GM19238 (cell line): ENCODE results near the gene SUGP1.

Experiments
- DNase-seq: peaks from one replicate; pipeline ENCODE4 v3.0.0; 2011; ENCODE audit warnings: low spot score; ENCODE audit not compliant: insufficient read length

Gene SUGP1

GRCh38 chr19:19342086-19343015 lies 22.0 kb upstream of the SUGP1 start:
- no peak for DNase-seq

- no peak for DNase-seq
Observed at GRCh38 chr19:19341026-19341425, 20.7 kb upstream of the SUGP1 start.

GRCh38 chr19:19338082-19338481 lies 17.8 kb upstream of the SUGP1 start:
- DNase-seq = no peak

- no peak for DNase-seq
Observed at GRCh38 chr19:19337120-19337519, 16.8 kb upstream of the SUGP1 start.

GRCh38 chr19:19336597-19336996 lies 16.3 kb upstream of the SUGP1 start:
- DNase-seq = no peak

GRCh38 chr19:19335408-19336158 lies 15.3 kb upstream of the SUGP1 start:
- no peak for DNase-seq

- no peak for DNase-seq
Observed at GRCh38 chr19:19334989-19335344, 14.7 kb upstream of the SUGP1 start.

- no peak for DNase-seq
Observed at GRCh38 chr19:19334063-19334988, 14.0 kb upstream of the SUGP1 start.

- DNase-seq = no peak
Observed at GRCh38 chr19:19329126-19329525, 8.8 kb upstream of the SUGP1 start.

GRCh38 chr19:19327672-19328071 lies 7.4 kb upstream of the SUGP1 start:
- no peak for DNase-seq

GRCh38 chr19:19324059-19324770 lies 3.9 kb upstream of the SUGP1 start:
- DNase-seq = no peak

- no peak for DNase-seq
Observed at GRCh38 chr19:19321141-19321577, 850 bp upstream of the SUGP1 start.

- DNase-seq = no peak
Observed at GRCh38 chr19:19319732-19320360, 463 bp downstream of the SUGP1 start.

GRCh38 chr19:19316082-19316481 lies 4.2 kb downstream of the SUGP1 start:
- DNase-seq = no peak

GRCh38 chr19:19315444-19315843 lies 4.9 kb downstream of the SUGP1 start:
- no peak for DNase-seq

GRCh38 chr19:19308373-19308772 lies 11.9 kb downstream of the SUGP1 start:
- no peak for DNase-seq

- no peak for DNase-seq
Observed at GRCh38 chr19:19306191-19306590, 14.1 kb downstream of the SUGP1 start.

GRCh38 chr19:19305696-19306095 lies 14.6 kb downstream of the SUGP1 start:
- DNase-seq = no peak

- DNase-seq = no peak
Observed at GRCh38 chr19:19305066-19305465, 15.2 kb downstream of the SUGP1 start.
